Sigmoid colon (tissue), 4 donors: ENCODE results near the gene KRTAP10-5.

Source experiments
- EP300 ChIP-seq, 4 donors: sonication (generic); formaldehyde crosslinking; IDR thresholded peaks; one replicate each; pipeline ENCODE4 v1.6.1; 2017; ENCODE audit warnings: antibody characterized with exemption in 4 of 4
- POLR2A ChIP-seq, 2 donors: fragments of 450-650 bp; IDR thresholded peaks; one replicate each; pipeline ENCODE4 v1.6.1; 2016; ENCODE audit warnings: antibody characterized with exemption in 2 of 2, mild to moderate bottlenecking in 2 of 2, moderate library complexity in 2 of 2
- POLR2AphosphoS5 ChIP-seq, 4 donors: sonication (generic); formaldehyde crosslinking; IDR thresholded peaks; one replicate each; pipeline ENCODE4 v1.6.1; 2017; ENCODE audit warnings: antibody characterized with exemption in 4 of 4
- TF ChIP-seq, protein P1 (sequence below), 4 experiments: fragments of 450-650 bp in 3 of 4; fragments of 200-600 bp in 1 of 4; IDR thresholded peaks; one replicate each; pipeline ENCODE4 v1.5.1; 2016 to 2019; ENCODE audit warnings: antibody characterized with exemption in 4 of 4, mild to moderate bottlenecking in 3 of 4, moderate library complexity in 2 of 4

DNA sequence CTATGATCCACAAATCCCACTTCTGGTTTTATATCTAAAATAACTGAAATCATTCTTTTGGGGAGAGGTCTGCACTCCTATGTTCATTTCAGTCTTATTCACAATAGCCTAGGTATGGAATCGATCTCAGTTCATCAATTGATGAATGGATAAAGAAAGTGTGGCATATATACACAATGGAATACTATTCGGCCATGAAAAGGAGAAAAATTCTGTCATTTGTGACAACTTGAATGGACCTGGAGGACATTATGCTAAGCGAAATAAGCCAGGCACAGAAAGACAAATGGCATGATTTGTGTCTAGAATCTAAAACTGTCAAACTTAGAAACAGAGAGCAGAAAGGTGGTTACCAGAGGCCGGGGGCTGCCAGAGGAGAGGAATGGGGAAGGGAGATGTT, 26.1 kb upstream of the KRTAP10-5 start:
- TF ChIP-seq, protein P1, sequence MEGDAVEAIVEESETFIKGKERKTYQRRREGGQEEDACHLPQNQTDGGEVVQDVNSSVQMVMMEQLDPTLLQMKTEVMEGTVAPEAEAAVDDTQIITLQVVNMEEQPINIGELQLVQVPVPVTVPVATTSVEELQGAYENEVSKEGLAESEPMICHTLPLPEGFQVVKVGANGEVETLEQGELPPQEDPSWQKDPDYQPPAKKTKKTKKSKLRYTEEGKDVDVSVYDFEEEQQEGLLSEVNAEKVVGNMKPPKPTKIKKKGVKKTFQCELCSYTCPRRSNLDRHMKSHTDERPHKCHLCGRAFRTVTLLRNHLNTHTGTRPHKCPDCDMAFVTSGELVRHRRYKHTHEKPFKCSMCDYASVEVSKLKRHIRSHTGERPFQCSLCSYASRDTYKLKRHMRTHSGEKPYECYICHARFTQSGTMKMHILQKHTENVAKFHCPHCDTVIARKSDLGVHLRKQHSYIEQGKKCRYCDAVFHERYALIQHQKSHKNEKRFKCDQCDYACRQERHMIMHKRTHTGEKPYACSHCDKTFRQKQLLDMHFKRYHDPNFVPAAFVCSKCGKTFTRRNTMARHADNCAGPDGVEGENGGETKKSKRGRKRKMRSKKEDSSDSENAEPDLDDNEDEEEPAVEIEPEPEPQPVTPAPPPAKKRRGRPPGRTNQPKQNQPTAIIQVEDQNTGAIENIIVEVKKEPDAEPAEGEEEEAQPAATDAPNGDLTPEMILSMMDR (IDR thresholded peaks at IDR 0.05) = no peak
- TF ChIP-seq POLR2AphosphoS5 (IDR thresholded peaks at IDR 0.05) (no peak), POLR2A (IDR thresholded peaks at IDR 0.05) (no peak), EP300 (IDR thresholded peaks at IDR 0.05) (no peak)
